ACC112 (cell line): ENCODE measurements around the gene LPGAT1.
A peak's percentile ranks its signal among the peaks of the same experiment; 100 is the strongest.
"Not testable (repeated sequence)": the region's sequence is repeated elsewhere in the genome, so short reads cannot be mapped to it uniquely, and the experiment has no call there.

ENCODE experiments used
- H2AFZ ChIP-seq: fragments of 200-600 bp; sonication (generic); one replicate; pipeline ENCODE4 v1.6.0; 2017; ENCODE audit warnings: antibody characterized with exemption, low read length; ENCODE audit not compliant: unreplicated experiment
- H3K27ac ChIP-seq: fragments of 200-600 bp; sonication (generic); 2 replicates; pipeline ENCODE4 v1.5.1; 2014; ENCODE audit warnings: low read depth, mild to moderate bottlenecking, antibody characterized with exemption, low read length, moderate library complexity
- H3K27me3 ChIP-seq: fragments of 200-600 bp; sonication (generic); 2 replicates; pipeline ENCODE4 v1.6.1; 2014; ENCODE audit warnings: mild to moderate bottlenecking, antibody characterized with exemption, low read length, moderate library complexity, mixed read lengths; ENCODE audit not compliant: insufficient read depth
- H3K36me3 ChIP-seq: fragments of 200-600 bp; sonication (generic); 2 replicates; pipeline ENCODE4 v1.6.1; 2016; ENCODE audit warnings: mild to moderate bottlenecking, antibody characterized with exemption, low read length, moderate library complexity, mixed read lengths; ENCODE audit not compliant: insufficient read depth
- H3K4me1 ChIP-seq: fragments of 200-600 bp; sonication (generic); one replicate; pipeline ENCODE4 v1.6.1; 2016; ENCODE audit warnings: low read length, mixed read lengths; ENCODE audit not compliant: insufficient read depth, unreplicated experiment, control insufficient read depth
- H3K4me3 ChIP-seq: fragments of 200-600 bp; sonication (generic); 2 replicates; pipeline ENCODE4 v1.5.1; 2014; ENCODE audit warnings: mild to moderate bottlenecking, low read depth, low read length
- H3K79me2 ChIP-seq: fragments of 200-600 bp; sonication (generic); one replicate; pipeline ENCODE4 v1.6.0; 2016; ENCODE audit warnings: low read length; ENCODE audit not compliant: control insufficient read depth, unreplicated experiment, insufficient read depth

Gene LPGAT1

DNA sequence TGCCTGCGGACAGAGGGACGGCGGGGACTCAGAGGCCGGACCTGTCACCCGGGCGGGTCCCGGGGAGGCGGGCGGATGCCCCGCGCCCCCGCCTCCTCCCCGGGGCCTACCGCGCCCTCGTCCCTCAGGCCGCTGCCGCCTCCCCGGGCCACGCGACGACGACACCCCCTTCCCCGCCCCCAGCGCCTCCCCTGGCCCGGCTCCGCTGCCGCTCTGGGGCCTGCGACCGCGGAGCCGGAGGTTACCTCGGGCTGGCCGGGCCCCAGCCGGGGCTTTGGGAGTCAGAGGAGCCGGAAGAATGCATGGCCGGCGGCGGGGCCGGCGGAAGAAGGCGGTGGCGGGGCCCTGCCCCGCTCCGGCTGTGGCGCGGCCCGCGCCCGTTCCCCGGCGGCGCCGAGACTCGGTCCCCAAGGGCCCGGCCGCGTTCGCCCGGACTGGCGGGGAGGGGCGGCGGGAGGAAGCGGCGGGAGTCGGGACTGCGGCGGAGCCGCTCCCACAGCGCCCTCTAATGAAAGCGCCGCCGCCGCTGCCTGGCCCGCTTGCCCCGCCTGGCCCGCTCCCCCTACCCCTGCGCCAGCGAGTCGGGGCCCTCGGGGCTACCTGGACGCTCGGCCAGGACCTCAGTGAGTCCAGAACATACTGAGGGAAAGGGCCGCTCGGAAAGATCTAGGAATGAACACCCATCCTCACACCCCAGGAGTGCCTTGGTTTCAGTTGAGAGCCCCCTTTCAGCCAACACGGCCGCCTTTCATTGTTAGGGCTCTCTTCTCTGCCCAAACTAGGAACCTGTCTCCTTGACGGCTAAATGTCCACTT, at the start of gene LPGAT1:
LPGAT1 (minus strand) TSS at position 436 of the 815 bp plus-strand sequence. CDS start 1,467 bp downstream, outside the sequence.
- Histone ChIP-seq H3K79me2 (peaks cover 5% of the 10 kb centered on the region), H3K4me3 (peak within 1 kb of the TSS; percentile 92), H3K4me1 (peaks cover 16% of the 10 kb centered on the region), H2AFZ (peak within 1 kb of the TSS; percentile 94), H3K27me3 (no peaks in the 10 kb centered on the region), H3K36me3 (no peaks in the 10 kb centered on the region), H3K27ac (peak within 1 kb of the TSS; percentile 24; the same call in 1 of the 2 replicates)

GRCh38 chr1:211879475-211879874, 48.9 kb upstream of the LPGAT1 start:
- no peaks in the 10 kb centered on the region for H3K79me2 ChIP-seq
- H3K4me1 ChIP-seq = no peaks in the 10 kb centered on the region
- no peak overlapping the region for H3K27ac ChIP-seq
- no peaks in the 10 kb centered on the region for H3K36me3 ChIP-seq
- no peak overlapping the region for H3K4me3 ChIP-seq
- H3K27me3 ChIP-seq = peaks cover 5% of the 10 kb centered on the region
- no peak overlapping the region for H2AFZ ChIP-seq

DNA sequence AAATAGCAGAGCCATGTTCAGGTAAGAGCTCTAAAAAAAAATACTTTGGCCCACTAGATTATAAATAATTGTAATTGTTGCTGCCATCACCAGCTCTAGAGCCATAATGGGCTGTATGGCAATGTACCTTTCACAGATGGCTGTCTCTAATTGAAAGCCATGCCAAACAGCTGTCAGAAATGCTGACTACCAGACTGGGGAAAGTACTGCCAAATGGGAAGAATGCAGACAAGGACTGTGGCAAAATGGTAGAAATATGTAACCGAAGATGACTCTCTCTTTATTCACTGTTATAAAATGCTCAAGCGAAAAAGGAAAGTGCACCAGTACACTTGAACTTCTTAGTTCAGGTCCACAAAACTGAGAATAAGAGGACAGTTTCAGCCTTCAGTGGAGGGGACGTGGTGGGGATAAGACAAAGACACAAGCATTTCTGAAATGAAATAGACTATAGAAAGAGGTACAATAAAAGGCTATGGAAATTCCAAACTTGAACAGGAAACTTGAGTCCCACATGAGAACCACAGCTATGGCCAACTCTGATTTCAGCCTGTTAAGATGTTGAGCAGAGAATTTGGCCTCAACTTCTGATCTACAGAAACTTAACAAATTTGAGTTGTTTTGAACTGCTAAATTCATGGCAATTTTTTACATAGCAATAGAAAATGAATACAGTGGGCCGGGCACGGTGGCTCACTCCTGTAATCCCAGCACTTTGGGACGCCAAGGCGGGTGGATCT, 46.5 kb upstream of the LPGAT1 start:
- Histone ChIP-seq H3K4me3 (no peak overlapping the region), H3K4me1 (no peaks in the 10 kb centered on the region), H2AFZ (no peak overlapping the region), H3K79me2 (no peaks in the 10 kb centered on the region), H3K27me3 (peaks cover 3% of the 10 kb centered on the region; the same call in 1 of the 2 replicates), H3K27ac (no peak overlapping the region), H3K36me3 (no peaks in the 10 kb centered on the region)

- Histone ChIP-seq H3K36me3 (no peaks in the 10 kb centered on the region), H3K79me2 (no peaks in the 10 kb centered on the region), H3K4me1 (no peaks in the 10 kb centered on the region), H3K4me3 (no peak overlapping the region), H3K27me3 (peaks cover 3% of the 10 kb centered on the region; the same call in 1 of the 2 replicates), H2AFZ (no peak overlapping the region), H3K27ac (no peak overlapping the region)
Measured at GRCh38 chr1:211875541-211875940, 45.0 kb upstream of the LPGAT1 start.

- no peak overlapping the region for H2AFZ ChIP-seq
- H3K79me2 ChIP-seq = no peaks in the 10 kb centered on the region
- H3K36me3 ChIP-seq = no peaks in the 10 kb centered on the region
- H3K4me1 ChIP-seq = no peaks in the 10 kb centered on the region
- H3K27me3 ChIP-seq = peaks cover 3% of the 10 kb centered on the region; the same call in 1 of the 2 replicates
- H3K4me3 ChIP-seq = no peak overlapping the region
- H3K27ac ChIP-seq = no peak overlapping the region
Measured at GRCh38 chr1:211874521-211875347, 44.2 kb upstream of the LPGAT1 start.

GRCh38 chr1:211873731-211874130, 43.2 kb upstream of the LPGAT1 start:
- not testable (repeated sequence) for H3K36me3 ChIP-seq, H3K4me3 ChIP-seq, H2AFZ ChIP-seq, H3K27ac ChIP-seq, H3K27me3 ChIP-seq, H3K79me2 ChIP-seq, H3K4me1 ChIP-seq

GRCh38 chr1:211870156-211870555, 39.6 kb upstream of the LPGAT1 start:
- Histone ChIP-seq H3K4me1 (no peaks in the 10 kb centered on the region), H3K4me3 (no peak overlapping the region), H3K27ac (no peak overlapping the region), H3K36me3 (no peaks in the 10 kb centered on the region), H2AFZ (no peak overlapping the region), H3K79me2 (no peaks in the 10 kb centered on the region), H3K27me3 (peaks cover 3% of the 10 kb centered on the region; the same call in 1 of the 2 replicates)

DNA sequence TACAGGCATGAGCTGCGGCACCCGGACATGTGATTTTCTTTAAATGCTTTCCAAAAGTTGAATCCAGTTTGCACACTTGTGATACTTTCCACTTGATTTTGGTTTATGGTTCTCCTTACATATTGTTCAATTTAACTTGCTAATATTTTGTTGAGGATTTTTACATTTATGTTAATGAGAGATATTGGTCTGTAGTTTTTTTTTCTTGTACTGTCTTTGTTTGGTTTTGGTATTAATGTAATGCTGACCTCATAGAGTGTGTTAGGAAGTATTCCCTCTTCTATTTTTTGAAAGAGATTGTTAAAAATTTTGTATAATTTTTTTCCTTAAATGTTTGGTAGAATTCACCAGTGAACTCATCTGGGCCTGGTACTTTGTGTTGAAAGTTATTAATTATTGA, 34.6 kb upstream of the LPGAT1 start:
- Histone ChIP-seq H3K27me3 (no peaks in the 10 kb centered on the region), H3K4me3 (no peak overlapping the region), H3K4me1 (no peaks in the 10 kb centered on the region), H2AFZ (no peak overlapping the region), H3K36me3 (no peaks in the 10 kb centered on the region), H3K79me2 (no peaks in the 10 kb centered on the region), H3K27ac (no peak overlapping the region)

DNA sequence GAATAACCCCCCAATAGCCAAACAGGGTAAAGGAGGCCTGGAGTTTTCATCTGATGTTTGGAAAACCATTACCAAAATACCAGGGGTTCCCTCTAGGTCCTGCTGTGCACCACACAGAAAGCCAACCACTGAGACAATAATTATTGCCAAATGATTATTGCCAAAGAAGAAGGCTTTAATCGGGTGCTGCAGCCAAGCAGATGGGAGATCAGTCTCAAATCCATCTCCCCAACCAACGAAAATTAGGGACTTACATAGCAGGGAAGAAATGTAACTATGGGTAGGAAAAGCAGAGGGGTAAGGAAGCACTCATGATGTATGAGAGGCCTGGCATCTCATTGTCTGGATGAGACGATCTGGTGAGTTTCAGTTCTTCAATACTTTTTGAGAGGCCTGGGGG, 28.8 kb upstream of the LPGAT1 start:
- H2AFZ ChIP-seq = no peak overlapping the region
- H3K79me2 ChIP-seq = no peaks in the 10 kb centered on the region
- H3K27me3 ChIP-seq = 0 out of 2 replicates have a peak, but pooled peaks cover 2% of the 10 kb centered on the region
- H3K4me1 ChIP-seq = no peaks in the 10 kb centered on the region
- H3K27ac ChIP-seq = no peak overlapping the region
- H3K4me3 ChIP-seq = no peak overlapping the region
- no peaks in the 10 kb centered on the region for H3K36me3 ChIP-seq

GRCh38 chr1:211851174-211851573, 20.6 kb upstream of the LPGAT1 start:
- Histone ChIP-seq H2AFZ (no peak overlapping the region), H3K27me3 (0 out of 2 replicates have a peak, but pooled peaks cover 4% of the 10 kb centered on the region), H3K27ac (no peak overlapping the region), H3K4me3 (no peak overlapping the region), H3K36me3 (no peaks in the 10 kb centered on the region), H3K79me2 (no peaks in the 10 kb centered on the region), H3K4me1 (no peaks in the 10 kb centered on the region)
